ENCODE data around the gene PRKCB.
A peak's percentile ranks its signal among the peaks of the same experiment; 100 is the strongest.
"Not testable (repeated sequence)": the region's sequence is repeated elsewhere in the genome, so short reads cannot be mapped to it uniquely, and the experiment has no call there.

Gene PRKCB

GRCh38 chr16:23905027-23905426 is 69.2 kb downstream of the PRKCB start:
- DNase-seq = no peak

DNA sequence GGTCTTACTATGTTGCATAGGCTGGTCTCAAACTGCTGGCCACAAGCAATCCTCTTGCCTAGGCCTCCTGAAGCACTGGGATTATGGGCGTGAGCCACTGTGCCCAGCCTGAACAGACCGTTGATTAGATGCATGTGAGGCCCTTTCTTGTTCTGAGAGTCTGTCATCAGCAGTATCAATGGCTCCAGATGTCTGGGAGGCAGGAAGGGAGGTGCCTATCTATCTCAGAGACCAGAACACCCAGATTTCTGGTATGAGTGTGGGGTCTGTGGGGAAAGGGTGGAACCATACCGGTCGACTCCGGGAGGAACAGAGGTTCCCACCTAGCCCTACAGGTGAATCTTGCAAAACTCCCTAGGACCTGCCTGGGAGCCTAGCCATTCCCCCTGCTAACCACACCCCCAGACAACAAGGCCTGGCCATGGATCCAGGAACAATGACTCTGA is 71.7 kb downstream of the PRKCB start:
- DNase-seq = no peak

- peak; percentile 32 for DNase-seq
These were observed 72.1 kb downstream of the PRKCB start for GRCh38 chr16:23907903-23908302.

GRCh38 chr16:23908790-23909189 is 73.0 kb downstream of the PRKCB start:
- no peak for DNase-seq

DNA sequence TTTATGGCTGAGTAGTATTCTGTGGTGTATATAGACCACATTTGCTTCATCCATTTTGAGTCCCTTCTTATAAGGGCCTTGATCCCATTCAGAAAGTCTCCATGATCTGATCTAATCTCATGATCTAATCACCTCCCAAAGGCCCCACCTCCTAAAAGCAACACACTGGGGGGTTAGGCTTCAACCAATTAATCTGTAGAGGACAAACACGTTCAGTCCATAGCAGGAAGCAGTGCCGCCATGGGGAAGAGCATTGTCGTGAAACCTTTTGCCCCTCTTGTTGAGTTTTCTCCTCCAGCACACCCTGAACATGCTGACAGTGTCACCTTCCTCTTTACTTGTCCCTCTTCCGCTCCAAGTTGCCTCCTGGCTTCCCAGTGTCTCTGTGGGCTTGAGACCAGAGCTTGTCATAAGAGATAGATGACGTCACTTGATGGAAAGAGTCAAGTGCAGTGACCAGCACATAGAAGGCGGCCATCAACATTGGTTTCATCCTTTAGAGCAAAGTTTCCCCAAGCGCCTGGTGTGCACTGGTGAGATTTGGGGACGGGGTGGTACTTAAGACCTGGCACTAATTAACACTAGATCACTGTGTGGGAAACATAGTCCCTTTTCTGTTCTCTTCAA is 74.1 kb downstream of the PRKCB start:
- peak; percentile 71 for DNase-seq

- no peak for DNase-seq
These were observed 79.3 kb downstream of the PRKCB start for GRCh38 chr16:23914946-23915530.

DNA sequence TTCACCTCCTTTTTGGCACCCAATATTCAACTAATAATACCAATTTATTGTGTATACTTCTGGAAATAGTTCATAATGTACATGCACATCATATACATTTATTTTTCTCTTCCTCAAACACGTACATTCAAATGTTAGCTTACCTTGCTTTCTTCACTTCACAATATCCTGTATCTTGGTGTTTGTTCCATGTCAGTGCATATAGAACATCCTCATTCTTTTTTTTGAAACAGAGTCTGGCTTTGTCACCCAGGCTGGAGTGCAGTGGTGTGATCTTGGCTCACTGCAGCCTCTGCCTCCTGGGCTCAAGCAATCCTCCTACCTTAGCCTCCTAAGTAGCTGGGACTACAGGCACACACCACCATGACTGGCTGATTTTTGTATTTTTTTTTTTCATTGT is 80.8 kb downstream of the PRKCB start:
- not testable (repeated sequence) for DNase-seq

- DNase-seq = no peak
These were observed 81.8 kb downstream of the PRKCB start for GRCh38 chr16:23917621-23918020.

- DNase-seq = no peak
These were observed 84.7 kb downstream of the PRKCB start for GRCh38 chr16:23920446-23920845.

DNA sequence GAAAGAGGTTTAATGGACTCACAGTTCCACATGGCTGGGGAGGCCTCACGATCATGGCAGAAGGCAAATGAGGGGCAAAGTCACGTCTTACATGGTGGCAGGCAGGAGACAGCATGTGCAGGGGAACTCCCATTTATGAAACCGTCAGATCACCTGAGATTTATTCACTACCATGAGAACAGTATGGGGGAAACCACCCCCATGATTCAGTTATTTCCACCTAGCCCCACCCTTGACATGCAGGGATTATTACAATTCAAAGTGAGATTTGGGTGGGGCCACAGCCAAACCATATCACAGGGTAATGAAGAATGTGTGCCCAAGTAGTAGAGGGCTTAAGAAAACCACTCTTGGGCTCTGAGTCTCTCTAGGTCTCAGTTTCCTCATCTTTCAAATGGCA is 85.1 kb downstream of the PRKCB start:
- DNase-seq = no peak

DNA sequence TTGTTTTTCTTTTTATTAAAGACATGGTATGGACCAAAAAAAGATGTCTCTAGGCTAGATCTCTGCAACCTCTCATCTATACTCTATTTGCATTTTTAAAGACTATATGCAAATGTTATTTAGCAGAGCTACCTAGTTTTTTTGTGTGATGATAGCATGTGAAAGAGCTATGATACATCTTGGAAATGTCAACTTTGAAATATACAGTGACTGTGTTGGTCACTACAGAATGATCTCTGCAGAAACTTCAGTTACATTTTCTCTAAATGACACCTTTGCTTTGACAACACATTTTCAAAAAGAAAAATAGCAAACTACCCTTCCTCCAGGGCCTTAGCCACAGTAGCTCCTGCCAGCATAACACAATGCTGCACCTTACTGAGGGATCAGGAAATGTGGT is 86.6 kb downstream of the PRKCB start:
- no peak for DNase-seq

DNA sequence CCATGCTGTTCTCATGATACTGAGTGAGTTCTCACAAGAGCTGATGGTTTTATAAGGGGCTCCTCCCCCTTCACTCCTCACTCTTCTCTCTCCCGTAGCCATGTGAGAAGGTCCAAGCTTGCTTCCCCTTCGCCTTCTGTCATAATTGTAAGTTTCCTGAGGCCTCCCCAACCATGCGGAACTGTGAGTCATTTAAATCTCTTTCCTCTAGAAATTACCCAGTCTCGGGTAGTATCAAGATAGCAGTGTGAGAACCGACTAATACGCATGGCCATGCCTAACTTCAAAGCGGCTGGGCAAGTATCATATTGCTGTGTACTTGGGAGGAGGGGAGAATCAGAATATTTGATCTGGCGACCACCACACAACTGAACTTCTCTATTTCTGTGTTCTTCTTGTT is 88.3 kb downstream of the PRKCB start:
- DNase-seq = no peak

DNA sequence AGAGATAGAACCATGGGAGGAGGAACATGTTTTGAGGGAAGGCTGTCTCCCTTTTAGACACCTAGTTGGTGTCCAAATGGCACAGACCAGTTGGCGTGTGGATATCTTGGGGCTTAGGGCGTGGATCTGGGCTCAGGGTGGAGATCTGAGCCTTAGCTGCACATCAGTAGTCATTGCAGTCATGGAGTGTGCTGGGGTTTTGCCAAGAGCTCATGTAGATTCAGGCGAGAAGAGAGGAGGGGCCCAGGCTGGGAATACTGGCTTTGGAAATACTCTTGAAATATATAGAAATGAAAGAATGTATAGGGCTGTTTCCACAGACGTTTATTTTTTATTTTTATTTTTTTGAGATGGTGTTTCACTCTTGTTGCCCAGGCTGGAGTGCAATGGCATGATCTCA is 92.0 kb downstream of the PRKCB start:
- no peak for DNase-seq

DNA sequence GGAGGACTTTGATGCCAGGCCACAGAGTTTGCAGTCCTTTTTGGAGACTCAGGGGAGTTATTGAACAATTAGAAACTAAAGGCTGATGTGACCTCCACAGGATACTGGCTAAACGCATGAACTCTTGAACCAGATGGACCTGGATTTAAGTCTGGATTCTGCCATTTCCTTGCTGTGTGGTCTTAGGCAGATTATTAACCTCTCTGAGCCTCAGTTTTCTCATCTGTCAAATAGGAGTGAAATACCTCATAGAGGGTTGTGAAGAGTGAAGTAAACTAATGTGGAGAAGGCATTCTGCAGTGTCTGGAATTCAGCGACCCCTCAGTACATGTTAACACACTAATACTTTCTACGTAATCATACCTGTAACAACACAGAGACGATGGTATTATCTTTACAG is 93.5 kb downstream of the PRKCB start:
- no peak for DNase-seq

GRCh38 chr16:23929856-23930255 is 94.1 kb downstream of the PRKCB start:
- peak; percentile 93 for DNase-seq

GRCh38 chr16:23930791-23931190 is 95.0 kb downstream of the PRKCB start:
- no peak for DNase-seq

- DNase-seq = no peak
These were observed 95.4 kb downstream of the PRKCB start for GRCh38 chr16:23931199-23931598.

GRCh38 chr16:23933650-23934049 is 97.9 kb downstream of the PRKCB start:
- DNase-seq = not testable (repeated sequence)

DNA sequence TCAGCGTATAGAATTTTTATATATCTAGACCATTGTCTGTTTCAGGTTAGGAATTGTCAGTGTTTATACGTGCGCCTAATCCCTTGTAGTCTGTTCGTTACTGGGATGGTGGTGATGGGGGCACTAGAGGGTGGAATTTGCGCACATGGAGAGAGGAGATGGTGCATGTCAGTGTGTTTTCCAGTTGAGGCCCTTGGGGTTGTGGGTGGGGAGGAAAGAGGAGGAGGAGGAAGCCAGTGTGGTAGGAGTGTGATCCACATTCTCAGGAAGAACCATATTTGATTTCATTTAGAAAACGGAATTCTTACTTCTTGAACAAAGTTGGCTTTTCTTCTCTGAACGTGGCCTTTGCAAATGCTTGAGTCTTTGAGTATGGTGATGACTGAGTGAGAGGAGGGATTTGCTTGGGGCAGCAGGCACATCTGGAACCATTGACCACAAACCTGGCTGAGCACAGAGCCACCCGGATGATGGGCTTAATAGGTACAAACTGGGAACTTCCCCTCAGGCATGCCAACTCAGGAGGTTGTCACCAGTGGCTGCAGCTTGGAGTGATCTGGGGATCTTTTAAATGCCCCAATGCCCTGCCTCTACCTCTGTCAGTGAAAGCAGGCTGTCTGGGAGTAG is 98.9 kb downstream of the PRKCB start:
- no peak for DNase-seq

- no peak for DNase-seq
These were observed 104.3 kb downstream of the PRKCB start for GRCh38 chr16:23940111-23940510.

DNA sequence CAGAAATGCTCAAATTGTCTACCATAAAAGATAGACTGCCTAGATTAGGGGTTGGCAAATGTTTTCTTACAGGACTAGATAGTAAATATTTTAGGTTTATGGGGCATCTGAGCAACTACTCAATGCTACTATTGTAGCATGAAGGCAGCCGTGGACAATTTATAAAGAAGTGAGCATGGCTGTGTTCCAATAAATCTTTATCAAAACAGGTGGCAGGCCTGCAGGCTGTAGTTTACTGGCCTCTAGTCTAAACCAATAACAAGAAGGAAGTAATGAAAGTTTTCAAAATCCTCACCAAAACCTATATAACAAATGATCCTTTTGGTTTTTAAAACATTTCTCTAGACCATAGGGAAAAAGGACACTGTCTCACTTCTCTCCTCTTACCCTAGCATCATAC is 105.2 kb downstream of the PRKCB start:
- DNase-seq = no peak

DNA sequence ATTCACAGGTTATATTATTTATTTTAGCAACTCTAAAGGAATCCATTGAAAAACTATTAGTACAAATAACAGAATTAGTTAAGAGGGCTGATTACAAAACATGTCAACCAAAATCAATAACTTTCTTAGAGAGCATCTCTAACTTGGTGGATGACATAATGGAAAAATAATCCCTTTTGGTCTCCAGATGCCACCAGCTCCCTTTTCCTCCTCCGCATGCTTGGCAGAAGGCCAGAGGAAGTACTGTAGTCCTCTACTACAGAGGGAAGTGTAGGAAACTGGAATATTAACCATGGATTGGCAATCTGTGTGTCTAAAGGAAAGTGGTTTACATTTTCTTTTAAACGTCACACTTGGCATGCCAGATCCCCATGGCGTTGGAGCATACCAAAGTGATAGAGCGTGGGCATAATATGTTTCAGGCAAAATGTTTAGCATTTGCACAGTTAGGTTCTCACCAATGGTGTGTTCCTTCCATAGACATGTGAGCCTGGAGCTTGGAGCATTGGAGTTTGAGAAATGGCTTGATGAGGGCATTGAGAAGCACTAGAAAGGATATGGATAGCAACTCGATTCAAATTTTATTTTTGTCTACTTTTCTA is 106.3 kb downstream of the PRKCB start:
- peak; percentile 74 for DNase-seq

DNA sequence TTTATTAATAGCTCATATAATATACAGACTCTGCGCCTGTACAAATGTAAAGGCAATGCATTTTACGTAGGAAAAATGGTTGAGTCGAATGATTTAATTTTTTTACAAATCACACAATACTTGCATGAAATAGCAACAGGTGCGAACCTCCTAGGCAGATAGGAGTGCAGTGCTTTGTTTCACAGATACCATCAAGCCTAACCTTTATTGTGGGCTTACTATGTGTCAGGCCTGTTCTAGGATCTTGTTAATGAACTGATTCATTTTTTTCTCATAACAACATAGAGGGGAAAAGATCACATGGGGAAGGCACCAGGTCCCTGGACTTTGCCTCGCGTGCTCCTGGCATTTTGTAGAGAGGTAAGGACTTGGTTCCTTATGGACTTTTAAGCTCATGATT is 107.8 kb downstream of the PRKCB start:
- no peak for DNase-seq

DNA sequence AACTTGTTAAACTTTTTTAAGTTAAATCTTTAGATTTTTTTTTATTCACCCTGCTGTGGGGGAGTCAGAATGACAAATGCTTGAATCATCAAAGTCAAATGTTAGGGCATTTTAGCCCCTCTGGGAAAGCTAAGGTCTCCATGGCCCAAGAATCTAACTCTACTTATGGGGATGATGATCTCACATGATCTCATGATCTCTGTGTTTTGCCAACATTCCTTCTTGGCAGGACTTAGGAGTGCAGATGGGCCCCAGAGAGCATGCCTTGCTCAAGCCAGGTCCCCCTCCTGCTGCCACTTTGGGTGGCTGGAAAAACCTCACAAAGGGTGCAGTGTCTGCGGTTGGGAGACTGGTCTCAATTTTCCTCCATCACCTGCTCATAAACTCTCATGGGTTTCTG is 108.6 kb downstream of the PRKCB start:
- no peak for DNase-seq
